ENCODE data around the gene ATP6V1B1.

DNA sequence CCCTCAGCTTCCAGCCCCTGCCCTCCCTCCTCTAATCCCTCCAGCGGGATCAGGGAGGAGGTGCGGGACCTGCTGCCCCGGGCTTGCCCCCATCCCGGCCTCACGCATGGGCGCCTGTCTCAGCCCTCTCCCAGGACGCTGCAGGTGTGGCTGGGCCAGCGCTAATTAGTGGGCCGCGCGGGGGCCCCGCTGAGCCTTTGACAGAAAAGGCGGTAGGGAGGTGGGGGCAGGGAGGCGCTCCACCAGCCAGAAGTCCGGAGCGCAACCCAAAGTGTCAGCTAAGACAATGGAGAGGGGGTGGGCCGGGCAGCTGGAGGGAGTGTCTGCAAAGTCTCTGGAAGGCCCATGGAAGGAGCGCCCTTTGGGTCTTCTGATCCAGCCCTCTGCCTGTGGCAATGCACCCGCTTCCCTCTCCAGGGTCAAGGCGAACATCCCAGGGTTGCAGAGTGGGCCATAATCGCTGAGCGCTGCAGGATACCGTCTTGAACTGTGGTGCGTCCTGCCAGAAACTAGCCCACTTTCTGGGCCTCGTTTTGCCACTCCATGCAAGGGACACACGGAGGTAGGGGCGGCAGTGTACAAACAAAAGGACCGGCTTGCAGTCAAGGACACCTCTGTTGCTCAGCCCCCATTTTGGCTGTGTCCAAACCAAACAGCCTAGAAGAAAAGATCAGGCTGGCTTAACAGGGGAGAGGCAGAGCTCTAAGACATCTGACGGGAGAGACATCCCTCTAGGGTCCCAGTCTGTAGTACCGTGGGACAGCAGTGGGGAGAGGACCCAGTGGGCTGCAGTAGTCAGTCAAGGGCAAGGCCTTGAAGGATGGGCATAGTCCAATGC is 3.5 kb downstream of the ATP6V1B1 start:
- TF ChIP-seq POLR2AphosphoS5 (IDR thresholded peaks at IDR 0.05; ENCODE audit: borderline replicate concordance, low read depth, low read length) (no peak), EZH2 (IDR thresholded peaks at IDR 0.05) (no peak), FOXP2 (optimal IDR thresholded peaks at IDR 0.05; ENCODE audit: control extremely low read depth, extremely low read length, insufficient read depth) (no peak)
